ENCODE data around the gene MTMR3.
A peak's percentile ranks its signal among the peaks of the same experiment; 100 is the strongest.

The MTMR3 gene

DNA sequence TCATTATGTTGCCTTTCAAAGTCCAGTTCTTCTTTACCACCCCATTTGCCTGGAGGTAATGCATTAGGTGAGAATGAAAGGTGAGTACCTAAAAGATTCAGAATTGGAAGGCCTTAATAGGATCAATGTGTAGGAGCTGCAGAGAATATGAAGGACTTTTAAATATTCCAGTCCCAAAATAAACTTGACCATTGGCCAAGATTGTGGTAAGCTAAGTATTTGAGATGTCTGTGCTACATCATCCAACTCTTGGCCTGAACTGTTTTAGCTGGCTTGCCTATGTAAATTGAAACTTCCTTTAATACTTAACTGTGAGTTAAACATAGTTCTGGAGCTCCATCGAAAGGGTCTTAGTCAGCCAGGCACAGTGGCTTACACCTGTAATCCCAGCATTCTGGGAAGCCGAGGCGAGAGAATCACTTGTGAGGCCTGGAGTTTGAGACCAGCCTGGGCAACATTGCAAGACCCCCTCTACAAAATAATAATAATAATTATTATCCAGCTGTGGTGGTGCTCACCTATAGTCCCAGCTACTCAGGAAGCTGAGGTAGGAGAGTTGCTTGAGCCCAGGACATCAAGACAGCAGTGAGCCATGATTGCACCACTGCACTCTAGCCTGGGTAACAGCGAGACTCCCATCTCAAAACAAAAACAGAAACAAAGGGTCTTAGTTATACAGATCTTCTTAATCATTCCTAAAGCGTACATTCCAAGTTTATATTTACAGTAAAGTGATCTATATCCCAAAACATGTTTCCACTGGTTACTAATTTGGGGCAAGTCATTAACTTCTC is 29.8 kb downstream of the MTMR3 start:
- Histone ChIP-seq H3K4me3 (peak overlapping the region; percentile 13), H3K36me3 (replicated peaks) (no peaks in the 10 kb centered on the region), H3K27me3 (ENCODE audit: low read depth) (no peaks in the 10 kb centered on the region), H3K9me3 (no peaks in the 10 kb centered on the region), H3K4me1 (peaks cover 67% of the 10 kb centered on the region)
- in situ Hi-C loops (cut with MboI; ENCODE audit: low sequenced_read_pairs) = no loop called here
- DNase-seq (ENCODE audit: low spot score in 2 of 2) = no peak

DNA sequence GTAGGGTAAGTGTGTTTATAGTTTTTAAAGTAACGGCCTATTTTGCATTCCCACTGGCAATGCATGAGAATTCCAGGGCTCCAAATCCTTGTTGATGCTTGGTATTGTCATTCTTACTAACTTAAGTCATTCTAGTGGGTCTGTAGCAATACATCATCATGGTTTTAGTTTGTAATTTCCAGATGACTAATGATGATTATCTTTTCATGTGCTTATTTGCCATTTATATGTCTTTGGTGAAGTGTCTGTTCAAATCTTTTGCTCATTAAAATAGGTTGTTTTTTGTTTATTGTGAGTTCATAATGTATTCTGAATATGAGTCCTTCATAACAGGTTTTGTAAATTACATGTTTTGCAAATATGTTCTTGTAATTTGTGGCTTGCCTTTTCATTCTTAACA is 31.2 kb downstream of the MTMR3 start:
- no peaks in the 10 kb centered on the region for H3K27me3 ChIP-seq (ENCODE audit: low read depth)
- H3K36me3 ChIP-seq (replicated peaks) = no peaks in the 10 kb centered on the region
- peak in 1 of 2 experiments; percentile 86 for DNase-seq (ENCODE audit: low spot score in 2 of 2)
- in situ Hi-C loops (cut with MboI; ENCODE audit: low sequenced_read_pairs) = no loop called here
- H3K4me1 ChIP-seq = peaks cover 71% of the 10 kb centered on the region
- no peaks in the 10 kb centered on the region for H3K9me3 ChIP-seq
- H3K4me3 ChIP-seq = peak overlapping the region; percentile 13

DNA sequence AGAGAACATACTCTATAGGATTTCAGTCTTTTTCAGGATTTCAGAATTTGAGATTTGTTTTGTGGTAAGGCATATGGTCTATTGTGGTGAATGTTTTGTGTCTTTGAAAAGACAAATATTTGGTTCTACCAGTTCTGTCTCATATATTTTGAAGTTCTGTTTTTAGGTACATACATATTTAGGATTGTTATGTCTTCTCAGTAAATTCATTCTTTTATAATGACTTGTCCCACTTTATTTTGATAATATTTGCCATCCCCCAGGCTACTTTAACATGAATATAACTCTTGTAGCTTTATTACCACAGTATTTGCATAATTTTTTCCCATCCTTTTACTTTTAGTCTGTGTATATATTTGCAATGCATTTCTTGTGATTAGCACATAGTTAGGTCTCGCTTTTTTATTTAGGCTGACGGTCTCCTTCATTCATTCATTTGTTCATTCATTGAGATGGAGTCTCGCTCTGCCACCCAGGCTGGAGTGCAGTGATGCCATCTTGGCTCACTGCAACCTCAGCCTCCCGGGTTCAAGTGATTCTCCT is 32.1 kb downstream of the MTMR3 start:
- DNase-seq (ENCODE audit: low spot score in 2 of 2) = no peak
- Histone ChIP-seq H3K9me3 (no peaks in the 10 kb centered on the region), H3K36me3 (replicated peaks) (no peaks in the 10 kb centered on the region), H3K4me3 (no peak overlapping the region), H3K27me3 (ENCODE audit: low read depth) (no peaks in the 10 kb centered on the region), H3K4me1 (peaks cover 74% of the 10 kb centered on the region)
- in situ Hi-C loops (cut with MboI; ENCODE audit: low sequenced_read_pairs) = no loop called here

DNA sequence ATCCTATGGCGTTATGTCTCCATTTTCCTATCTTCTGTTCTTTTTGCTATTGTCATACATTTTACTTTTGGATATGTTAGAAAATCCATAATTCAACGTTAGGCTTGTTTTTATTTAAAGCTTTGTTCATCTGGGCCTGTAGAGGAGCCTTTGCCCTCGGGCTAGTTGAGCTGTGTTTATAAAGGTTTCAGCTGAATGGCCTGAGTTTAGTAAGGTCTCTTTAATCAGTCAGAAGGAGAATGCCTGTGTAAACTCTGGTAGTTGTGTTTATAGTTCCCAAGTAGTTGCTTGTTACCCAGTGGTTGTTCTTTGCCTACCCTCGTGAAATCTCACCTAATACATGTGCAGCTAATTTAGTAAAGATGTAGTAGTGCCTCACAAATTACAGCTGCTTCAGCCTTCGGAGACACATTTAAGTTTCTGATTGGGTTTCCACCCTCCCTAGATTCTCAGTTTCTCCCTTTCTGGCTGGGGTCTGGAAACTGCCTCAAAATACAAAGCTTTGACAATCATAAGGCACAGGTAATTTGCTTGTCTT is 33.1 kb downstream of the MTMR3 start:
- Histone ChIP-seq H3K27me3 (ENCODE audit: low read depth) (no peaks in the 10 kb centered on the region), H3K4me3 (no peak overlapping the region), H3K4me1 (peaks cover 79% of the 10 kb centered on the region), H3K36me3 (replicated peaks) (no peaks in the 10 kb centered on the region), H3K9me3 (no peaks in the 10 kb centered on the region)
- DNase-seq (ENCODE audit: low spot score in 2 of 2) = peak; percentile 85 to 93
- in situ Hi-C loops (cut with MboI; ENCODE audit: low sequenced_read_pairs) = no loop called here

DNA sequence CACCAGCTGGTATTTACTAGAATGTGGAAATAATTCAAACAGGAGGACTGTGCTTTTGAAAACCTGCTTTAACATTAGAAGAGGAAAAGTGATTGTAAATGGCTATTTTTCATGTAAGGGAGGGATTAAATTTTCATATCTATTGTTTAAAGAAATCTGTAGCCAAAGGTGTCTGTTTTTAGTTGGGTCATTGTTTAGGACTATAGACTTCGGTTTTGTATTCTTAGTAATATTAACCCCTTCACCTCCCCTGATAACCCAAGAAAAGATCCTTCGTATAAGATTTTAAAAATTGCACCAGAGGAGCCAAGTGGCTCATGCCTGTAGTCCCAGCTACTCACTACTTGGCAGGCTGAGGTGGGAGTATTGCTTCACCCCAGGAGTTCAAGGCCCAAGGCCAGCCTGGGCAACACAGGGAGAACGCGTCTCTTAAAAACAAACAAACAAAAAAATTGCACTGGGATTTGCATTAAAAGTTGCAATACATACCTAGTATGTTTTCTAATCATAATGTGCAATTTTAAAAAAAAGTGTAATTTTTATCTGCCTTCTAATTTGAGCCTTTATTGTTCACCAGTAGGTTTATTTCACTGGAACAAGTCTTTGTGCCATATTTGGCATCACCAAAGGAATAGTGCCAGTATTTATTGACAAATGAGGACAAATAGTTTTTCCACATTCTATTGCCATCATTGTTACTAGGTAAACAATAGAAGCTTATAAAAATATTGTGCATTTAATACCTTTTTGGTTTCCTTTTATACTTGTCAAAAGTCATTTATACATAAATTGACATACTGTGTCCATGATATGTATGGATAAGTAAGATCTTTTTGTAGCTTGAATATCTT is 34.3 kb downstream of the MTMR3 start:
- H3K27me3 ChIP-seq (ENCODE audit: low read depth) = no peaks in the 10 kb centered on the region
- peaks cover 70% of the 10 kb centered on the region for H3K4me1 ChIP-seq
- in situ Hi-C loops (cut with MboI; ENCODE audit: low sequenced_read_pairs) = no loop called here
- H3K36me3 ChIP-seq (replicated peaks) = no peaks in the 10 kb centered on the region
- DNase-seq (ENCODE audit: low spot score in 2 of 2) = peak; percentile 41 to 68
- no peak overlapping the region for H3K4me3 ChIP-seq
- no peaks in the 10 kb centered on the region for H3K9me3 ChIP-seq

DNA sequence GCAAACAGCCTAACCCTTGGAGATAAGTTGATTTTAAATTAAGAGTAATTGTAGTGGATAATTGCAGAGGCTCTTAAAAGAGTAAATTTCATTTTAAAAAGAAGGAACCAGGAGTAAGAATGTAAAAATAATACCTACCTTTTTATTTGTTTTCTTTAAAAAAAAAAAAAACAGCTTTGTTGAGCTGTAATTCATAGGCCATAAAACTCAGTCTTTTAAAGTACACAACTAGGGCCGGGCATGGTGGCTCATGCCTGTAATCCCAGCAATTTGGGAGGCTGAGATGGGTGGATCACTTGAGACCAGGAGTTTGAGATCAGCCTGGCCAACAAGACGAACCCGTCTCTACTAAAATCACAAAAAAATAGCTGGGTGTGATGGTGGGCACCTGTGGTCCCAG is 42.4 kb downstream of the MTMR3 start:
- Histone ChIP-seq H3K9me3 (no peaks in the 10 kb centered on the region), H3K4me3 (no peak overlapping the region), H3K4me1 (peaks cover 19% of the 10 kb centered on the region), H3K27me3 (ENCODE audit: low read depth) (no peaks in the 10 kb centered on the region), H3K36me3 (replicated peaks) (no peaks in the 10 kb centered on the region)
- in situ Hi-C loops (cut with MboI; ENCODE audit: low sequenced_read_pairs) = no loop called here
- DNase-seq (ENCODE audit: low spot score in 2 of 2) = no peak

DNA sequence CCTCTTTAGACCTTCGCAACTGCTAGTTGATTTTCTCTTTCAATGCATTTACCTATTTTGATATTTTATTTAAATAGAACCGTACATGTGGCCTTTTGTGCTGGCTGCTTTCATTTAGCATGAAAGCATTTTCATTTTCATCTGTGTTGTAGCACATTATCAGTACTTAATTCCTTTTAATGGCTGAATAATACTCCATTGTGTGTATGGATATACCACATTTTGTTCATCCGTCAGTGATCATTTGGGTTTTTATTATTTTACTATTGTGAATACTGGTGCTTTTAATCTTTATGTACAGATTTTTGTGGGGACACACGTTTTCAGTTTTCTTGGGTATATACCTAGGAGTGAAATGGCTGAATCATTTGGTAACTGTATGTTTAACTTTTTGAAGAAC is 43.1 kb downstream of the MTMR3 start:
- in situ Hi-C loops (cut with MboI; ENCODE audit: low sequenced_read_pairs) = no loop called here
- no peaks in the 10 kb centered on the region for H3K9me3 ChIP-seq
- no peak for DNase-seq (ENCODE audit: low spot score in 2 of 2)
- no peak overlapping the region for H3K4me3 ChIP-seq
- H3K4me1 ChIP-seq = peaks cover 17% of the 10 kb centered on the region
- no peaks in the 10 kb centered on the region for H3K27me3 ChIP-seq (ENCODE audit: low read depth)
- no peaks in the 10 kb centered on the region for H3K36me3 ChIP-seq (replicated peaks)

DNA sequence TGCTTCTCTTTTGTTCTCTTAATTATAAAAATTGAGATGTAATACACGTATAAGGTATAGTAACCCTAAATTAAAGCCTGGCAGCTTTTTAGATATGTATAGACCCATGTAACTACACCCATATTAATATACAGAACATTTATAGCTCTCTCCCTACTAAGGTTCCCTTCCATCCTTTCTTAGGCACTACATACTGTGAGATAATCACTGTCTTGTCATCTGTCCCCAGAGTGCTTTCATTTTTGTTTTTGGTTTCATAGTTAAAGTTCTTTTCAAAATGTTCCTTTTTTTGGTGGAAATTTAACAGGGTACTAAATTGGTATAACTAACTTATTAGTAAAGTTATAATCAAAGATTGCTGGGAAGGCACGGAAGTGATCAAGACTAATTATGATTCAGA is 49.2 kb downstream of the MTMR3 start:
- in situ Hi-C loops (cut with MboI; ENCODE audit: low sequenced_read_pairs) = no loop called here
- Histone ChIP-seq H3K27me3 (ENCODE audit: low read depth) (no peaks in the 10 kb centered on the region), H3K4me3 (no peak overlapping the region), H3K9me3 (no peaks in the 10 kb centered on the region), H3K4me1 (peaks cover 9% of the 10 kb centered on the region), H3K36me3 (replicated peaks) (no peaks in the 10 kb centered on the region)
- DNase-seq (ENCODE audit: low spot score in 2 of 2) = no peak

DNA sequence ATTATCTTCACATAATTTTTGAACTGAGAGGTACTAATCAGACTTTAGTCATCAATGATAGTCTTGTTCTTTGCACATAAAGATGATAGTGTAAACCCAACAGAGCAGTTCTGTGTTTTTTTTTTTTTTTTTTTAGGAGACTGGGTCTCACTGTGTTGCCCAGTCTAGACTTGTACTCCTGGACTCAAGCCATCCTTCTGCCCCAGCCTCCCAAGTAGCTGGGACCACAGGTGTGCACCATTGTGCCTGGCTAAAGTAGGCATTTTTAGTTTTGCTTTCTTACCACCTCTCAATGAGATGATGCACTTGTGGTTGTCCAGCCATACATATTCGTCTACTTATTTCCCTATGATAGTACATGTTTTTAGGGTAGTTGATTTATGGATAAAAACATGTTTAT is 50.6 kb downstream of the MTMR3 start:
- Histone ChIP-seq H3K9me3 (no peaks in the 10 kb centered on the region), H3K36me3 (replicated peaks) (no peaks in the 10 kb centered on the region), H3K4me1 (peaks cover 6% of the 10 kb centered on the region), H3K27me3 (ENCODE audit: low read depth) (no peaks in the 10 kb centered on the region), H3K4me3 (no peak overlapping the region)
- in situ Hi-C loops (cut with MboI; ENCODE audit: low sequenced_read_pairs) = no loop called here
- DNase-seq (ENCODE audit: low spot score in 2 of 2) = no peak

DNA sequence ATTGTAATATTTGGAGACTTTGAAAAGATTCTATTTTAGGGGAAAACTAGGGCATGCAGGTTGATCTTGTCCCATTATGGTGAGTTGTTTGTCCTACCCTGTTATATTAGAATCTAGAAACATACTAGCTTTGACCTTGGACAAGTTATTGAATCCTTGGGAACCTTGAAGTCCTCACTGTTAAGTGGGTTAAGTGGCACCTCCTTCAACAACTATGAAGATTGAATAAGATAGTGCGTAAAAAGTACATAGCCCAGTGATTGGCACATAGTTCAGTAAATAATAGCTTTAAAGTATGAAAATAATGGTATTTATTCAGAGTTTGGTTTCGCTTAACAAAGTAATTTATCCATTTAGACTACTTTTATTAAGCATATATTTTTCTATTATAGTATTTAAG is 51.6 kb downstream of the MTMR3 start:
- 0 out of 2 replicates have a peak, but pooled peaks cover 3% of the 10 kb centered on the region for H3K9me3 ChIP-seq
- peaks cover 6% of the 10 kb centered on the region for H3K4me1 ChIP-seq
- H3K27me3 ChIP-seq (ENCODE audit: low read depth) = no peaks in the 10 kb centered on the region
- no peaks in the 10 kb centered on the region for H3K36me3 ChIP-seq (replicated peaks)
- in situ Hi-C loops (cut with MboI; ENCODE audit: low sequenced_read_pairs) = no loop called here
- DNase-seq (ENCODE audit: low spot score in 2 of 2) = no peak
- H3K4me3 ChIP-seq = no peak overlapping the region

DNA sequence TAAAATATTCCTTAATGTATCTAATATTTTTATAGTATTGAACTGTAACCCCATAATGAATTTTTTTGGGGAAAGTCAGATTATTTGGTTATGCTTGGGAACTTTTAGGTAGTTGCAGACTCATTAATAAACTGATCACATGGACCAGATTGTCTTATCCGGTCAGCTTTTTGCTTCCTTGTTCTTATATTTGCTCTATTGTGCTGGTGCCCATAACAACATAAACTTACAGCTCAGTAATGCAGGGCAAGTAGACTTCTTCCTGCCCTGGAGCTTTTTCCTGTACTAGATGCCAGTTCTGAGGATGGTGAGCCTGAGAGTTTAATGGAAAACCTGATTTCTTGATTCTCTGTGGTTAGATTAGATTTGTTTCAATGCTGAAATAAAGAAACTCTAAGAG is 53.2 kb downstream of the MTMR3 start:
- peaks cover 6% of the 10 kb centered on the region for H3K4me1 ChIP-seq
- in situ Hi-C loops (cut with MboI; ENCODE audit: low sequenced_read_pairs) = no loop called here
- 0 out of 2 replicates have a peak, but pooled peaks cover 3% of the 10 kb centered on the region for H3K9me3 ChIP-seq
- no peak overlapping the region for H3K4me3 ChIP-seq
- H3K36me3 ChIP-seq (replicated peaks) = no peaks in the 10 kb centered on the region
- DNase-seq (ENCODE audit: low spot score in 2 of 2) = no peak
- H3K27me3 ChIP-seq (ENCODE audit: low read depth) = no peaks in the 10 kb centered on the region

DNA sequence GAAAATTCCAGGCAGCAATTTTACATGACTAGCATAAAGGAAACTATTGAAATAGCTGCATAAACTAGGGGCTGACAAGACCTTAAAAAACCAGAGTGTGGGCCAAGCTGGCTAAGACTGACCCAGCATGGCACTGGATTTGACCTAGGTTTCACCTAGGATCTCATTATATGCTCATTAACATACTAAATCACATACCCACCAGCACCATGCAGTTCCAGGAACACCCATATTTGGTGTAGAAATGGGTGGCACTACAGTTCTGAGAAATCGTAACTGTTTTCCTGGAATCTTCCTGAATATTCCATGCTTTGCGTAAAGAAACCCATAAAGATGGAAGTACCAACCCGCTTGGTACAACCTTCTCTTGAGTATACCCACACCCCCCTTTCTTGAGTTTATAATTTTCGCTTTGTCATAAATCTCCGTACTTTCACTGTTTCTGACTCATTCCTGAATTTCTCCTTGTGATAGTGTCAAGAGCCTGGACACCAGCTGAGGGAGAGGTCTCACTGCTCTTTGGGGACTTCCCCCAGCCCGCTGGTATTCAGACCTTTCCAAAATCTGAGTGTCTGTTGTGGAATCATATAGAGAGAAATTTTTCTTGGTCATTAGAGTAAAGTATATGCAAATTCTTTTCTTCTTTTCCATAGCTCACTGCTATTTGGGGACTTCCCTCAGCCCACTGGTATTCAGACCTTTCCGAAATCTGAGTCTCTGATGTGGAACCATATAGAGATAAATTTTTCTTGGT is 55.1 kb downstream of the MTMR3 start:
- in situ Hi-C loops (cut with MboI; ENCODE audit: low sequenced_read_pairs) = no loop called here
- Histone ChIP-seq H3K27me3 (ENCODE audit: low read depth) (no peaks in the 10 kb centered on the region), H3K4me1 (0 out of 2 replicates have a peak, but pooled peaks cover 3% of the 10 kb centered on the region), H3K4me3 (no peak overlapping the region), H3K36me3 (replicated peaks) (no peaks in the 10 kb centered on the region), H3K9me3 (0 out of 2 replicates have a peak, but pooled peaks cover 3% of the 10 kb centered on the region)
- no peak for DNase-seq (ENCODE audit: low spot score in 2 of 2)

DNA sequence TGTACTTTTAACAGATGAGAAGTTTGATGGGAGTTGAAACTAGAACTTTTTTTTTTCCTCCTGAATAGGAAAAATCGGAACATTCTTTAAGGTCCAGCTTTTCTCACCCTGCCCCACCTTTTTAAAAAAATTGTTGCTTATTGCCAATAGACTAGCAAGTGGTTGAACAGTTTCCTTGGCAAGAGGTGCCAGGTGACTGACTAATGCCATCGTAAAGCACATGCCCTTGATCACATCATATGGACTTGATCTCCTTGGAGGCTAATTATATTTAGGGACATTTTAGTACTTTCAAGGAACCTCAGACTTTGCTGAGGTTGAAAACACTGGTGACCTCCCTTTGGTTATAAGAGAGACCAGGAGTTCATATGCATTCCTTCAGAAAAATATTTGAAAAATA is 57.6 kb downstream of the MTMR3 start:
- H3K27me3 ChIP-seq (ENCODE audit: low read depth) = no peaks in the 10 kb centered on the region
- no peak for DNase-seq (ENCODE audit: low spot score in 2 of 2)
- peaks cover 13% of the 10 kb centered on the region for H3K4me1 ChIP-seq
- 0 out of 2 replicates have a peak, but pooled peaks cover 3% of the 10 kb centered on the region for H3K9me3 ChIP-seq
- in situ Hi-C loops (cut with MboI; ENCODE audit: low sequenced_read_pairs) = no loop called here
- H3K4me3 ChIP-seq = no peak overlapping the region
- H3K36me3 ChIP-seq (replicated peaks) = no peaks in the 10 kb centered on the region
